OCI-LY7 (cell line): Measurements from ENCODE around the gene NOP16.

Source experiments
- EZH2phosphoT487 ChIP-seq: fragments of 200-600 bp; sonication (generic); IDR thresholded peaks from 2 replicates; pipeline ENCODE4 v1.6.1; 2018; ENCODE audit warnings: low read depth, borderline replicate concordance, mild to moderate bottlenecking, mixed run types, antibody characterized with exemption, low read length, moderate library complexity, mixed read lengths
- TF ChIP-seq, protein P1 (sequence below): fragments of 200-600 bp; sonication (generic); conservative IDR thresholded peaks from 2 replicates; pipeline ENCODE4 v1.5.1; 2014; ENCODE audit warnings: mild to moderate bottlenecking, antibody characterized with exemption, low read length, moderate library complexity, mixed read lengths

DNA sequence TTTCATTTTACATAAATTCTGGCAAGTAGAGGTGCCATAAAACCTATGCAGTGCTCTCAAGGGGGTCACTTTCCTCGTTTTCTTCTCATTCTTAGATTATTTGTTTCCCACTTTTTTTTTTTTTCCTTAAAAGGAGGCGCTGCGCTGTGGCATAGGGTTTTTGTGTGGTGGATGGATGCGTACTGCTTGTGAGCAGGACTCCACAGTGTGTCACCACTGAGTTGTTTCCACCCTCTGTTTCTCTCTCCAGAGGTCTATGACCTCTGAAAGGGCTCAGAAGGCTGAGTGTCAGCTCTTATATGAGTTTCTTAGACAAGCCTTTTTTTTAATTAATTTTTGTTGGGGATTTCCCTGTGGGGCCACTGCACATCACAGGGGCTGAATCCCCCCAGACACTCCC lies 41.6 kb upstream of the NOP16 start:
- TF ChIP-seq, protein P1, sequence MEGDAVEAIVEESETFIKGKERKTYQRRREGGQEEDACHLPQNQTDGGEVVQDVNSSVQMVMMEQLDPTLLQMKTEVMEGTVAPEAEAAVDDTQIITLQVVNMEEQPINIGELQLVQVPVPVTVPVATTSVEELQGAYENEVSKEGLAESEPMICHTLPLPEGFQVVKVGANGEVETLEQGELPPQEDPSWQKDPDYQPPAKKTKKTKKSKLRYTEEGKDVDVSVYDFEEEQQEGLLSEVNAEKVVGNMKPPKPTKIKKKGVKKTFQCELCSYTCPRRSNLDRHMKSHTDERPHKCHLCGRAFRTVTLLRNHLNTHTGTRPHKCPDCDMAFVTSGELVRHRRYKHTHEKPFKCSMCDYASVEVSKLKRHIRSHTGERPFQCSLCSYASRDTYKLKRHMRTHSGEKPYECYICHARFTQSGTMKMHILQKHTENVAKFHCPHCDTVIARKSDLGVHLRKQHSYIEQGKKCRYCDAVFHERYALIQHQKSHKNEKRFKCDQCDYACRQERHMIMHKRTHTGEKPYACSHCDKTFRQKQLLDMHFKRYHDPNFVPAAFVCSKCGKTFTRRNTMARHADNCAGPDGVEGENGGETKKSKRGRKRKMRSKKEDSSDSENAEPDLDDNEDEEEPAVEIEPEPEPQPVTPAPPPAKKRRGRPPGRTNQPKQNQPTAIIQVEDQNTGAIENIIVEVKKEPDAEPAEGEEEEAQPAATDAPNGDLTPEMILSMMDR = peak; percentile 56; the same call in 1 of the 2 replicates
- TF ChIP-seq EZH2phosphoT487 = no peak
